Trophoblast cell (in vitro differentiated cells and primary cell): ENCODE measurements around the gene RAD51B.

ENCODE experiments used
- DNase-seq, 2 donors: peaks; one replicate each; pipeline ENCODE4 v3.0.0-alpha.2; 2016
- H2AFZ ChIP-seq: 2 replicates; pipeline ENCODE4 v1.6.1; 2013; ENCODE audit warnings: low read length, moderate library complexity, mild to moderate bottlenecking; ENCODE audit not compliant: insufficient read depth, poor library complexity
- H2AK5ac ChIP-seq: 2 replicates; pipeline ENCODE4 v1.6.1; 2013; ENCODE audit warnings: mild to moderate bottlenecking, low read length
- H2BK120ac ChIP-seq: 2 replicates; pipeline ENCODE4 v1.6.1; 2013; ENCODE audit warnings: low read length, mild to moderate bottlenecking, moderate library complexity; ENCODE audit not compliant: insufficient read depth, poor library complexity
- H2BK12ac ChIP-seq: 2 replicates; pipeline ENCODE4 v1.6.1; 2013; ENCODE audit warnings: mild to moderate bottlenecking, low read length, moderate library complexity
- H2BK5ac ChIP-seq: 2 replicates; pipeline ENCODE4 v1.6.1; 2013; ENCODE audit warnings: low read length, low read depth, moderate library complexity, mild to moderate bottlenecking; ENCODE audit not compliant: poor library complexity
- H3K14ac ChIP-seq: 2 replicates; pipeline ENCODE4 v1.6.1; 2013; ENCODE audit warnings: mild to moderate bottlenecking, low read length
- H3K18ac ChIP-seq: 2 replicates; pipeline ENCODE4 v1.6.1; 2013; ENCODE audit warnings: mild to moderate bottlenecking, low read length
- H3K23ac ChIP-seq: 2 replicates; pipeline ENCODE4 v1.6.1; 2013; ENCODE audit warnings: low read length
- H3K27ac ChIP-seq: 2 replicates; pipeline ENCODE4 v1.5.1; 2013; ENCODE audit warnings: low read depth, mild to moderate bottlenecking, inconsistent platforms, low read length, moderate library complexity
- H3K27me3 ChIP-seq: 2 replicates; pipeline ENCODE4 v1.6.1; 2013; ENCODE audit warnings: inconsistent platforms, mild to moderate bottlenecking, low read length, moderate library complexity; ENCODE audit not compliant: insufficient read depth
- H3K36me3 ChIP-seq, 2 experiments: 1 replicate in 1 of 2; 2 replicates in 1 of 2; pipeline ENCODE4 v1.6.1; 2013; ENCODE audit warnings: low read length in 2 of 2, mild to moderate bottlenecking in 2 of 2, moderate library complexity in 1 of 2; ENCODE audit not compliant: insufficient read depth in 2 of 2, control insufficient read depth in 1 of 2
- H3K4ac ChIP-seq: 2 replicates; pipeline ENCODE4 v1.6.1; 2013; ENCODE audit warnings: low read depth, mild to moderate bottlenecking, low read length, moderate library complexity
- H3K4me1 ChIP-seq, 2 experiments: 1 replicate in 1 of 2; 2 replicates in 1 of 2; pipeline ENCODE4 v1.6.1; 2013; ENCODE audit warnings: low read length in 2 of 2, mild to moderate bottlenecking in 2 of 2, moderate library complexity in 1 of 2; ENCODE audit not compliant: insufficient read depth in 2 of 2, control insufficient read depth in 1 of 2
- H3K4me2 ChIP-seq: 2 replicates; pipeline ENCODE4 v1.6.1; 2013; ENCODE audit warnings: inconsistent platforms, mild to moderate bottlenecking, low read length, moderate library complexity
- H3K4me3 ChIP-seq: 2 replicates; pipeline ENCODE4 v1.5.1; 2013; ENCODE audit warnings: mild to moderate bottlenecking, low read depth, low read length, inconsistent platforms
- H3K79me1 ChIP-seq: one replicate; pipeline ENCODE4 v1.6.1; 2013; ENCODE audit warnings: low read length
- H3K79me2 ChIP-seq: 2 replicates; pipeline ENCODE4 v1.6.1; 2013; ENCODE audit warnings: low read length, mild to moderate bottlenecking; ENCODE audit not compliant: control insufficient read depth, insufficient read depth, poor library complexity
- H3K9ac ChIP-seq: 2 replicates; pipeline ENCODE4 v1.6.1; 2013; ENCODE audit warnings: mild to moderate bottlenecking, low read length
- H3K9me3 ChIP-seq: 2 replicates; pipeline ENCODE4 v1.6.1; 2013; ENCODE audit warnings: low read depth, mild to moderate bottlenecking, control low read depth, inconsistent platforms, low read length; ENCODE audit not compliant: insufficient read depth
- H4K12ac ChIP-seq: 2 replicates; pipeline ENCODE4 v1.6.1; 2013; ENCODE audit warnings: low read depth, mild to moderate bottlenecking, low read length, moderate library complexity
- H4K8ac ChIP-seq: 2 replicates; pipeline ENCODE4 v1.6.1; 2013; ENCODE audit warnings: low read depth, mild to moderate bottlenecking, low read length, moderate library complexity
- H4K91ac ChIP-seq: one replicate; pipeline ENCODE4 v1.6.1; 2013; ENCODE audit warnings: low read depth, mild to moderate bottlenecking, low read length, moderate library complexity
- WGBS: extraction: QIAGEN DNeasy Blood & Tissue Kit; methylation state at CpG from one replicate; pipeline ENCODE4 v1.1.7; 2013; ENCODE audit warnings: missing lambda C conversion rate; ENCODE audit not compliant: insufficient read length, insufficient coverage; ENCODE audit errors: extremely low coverage; 5-methylcytosine and 5-hydroxymethylcytosine counted together

RAD51B gene

GRCh38 chr14:68655021-68655831 is 835.6 kb downstream of the RAD51B start:
- H3K18ac ChIP-seq, result peak overlapping the region; percentile 21
- peaks cover 5% of the 10 kb centered on the region for H3K79me2 ChIP-seq
- peak overlapping the region; percentile 65 for H2BK120ac ChIP-seq
- DNase-seq, result no peak
- peak overlapping the region; percentile 70 for H2AK5ac ChIP-seq
- H4K12ac ChIP-seq, result no peak overlapping the region
- WGBS, result no CpG with 5 or more reads among the region's 19 CpGs
- H3K9me3 ChIP-seq, result peaks cover 1% of the 10 kb centered on the region
- H3K9ac ChIP-seq, result no peak overlapping the region
- H2AFZ ChIP-seq, result peak overlapping the region; percentile 8
- no peak overlapping the region for H3K23ac ChIP-seq
- H3K36me3 ChIP-seq, result no peaks in the 10 kb centered on the region
- H3K4me2 ChIP-seq, result no peak overlapping the region
- peaks cover 44% of the 10 kb centered on the region for H3K79me1 ChIP-seq
- peak overlapping the region; percentile 83 for H4K91ac ChIP-seq
- H3K27ac ChIP-seq, result no peak overlapping the region
- peak overlapping the region; percentile 13 for H2BK5ac ChIP-seq
- H3K27me3 ChIP-seq, result no peaks in the 10 kb centered on the region
- peak overlapping the region; percentile 47 for H3K14ac ChIP-seq
- peak overlapping the region; percentile 82 for H2BK12ac ChIP-seq
- H3K4me3 ChIP-seq, result no peak overlapping the region
- H3K4me1 ChIP-seq, result peaks cover 42 to 46% of the 10 kb centered on the region in 2 experiments
- peak overlapping the region; percentile 25 for H3K4ac ChIP-seq
- peak overlapping the region; percentile 25 for H4K8ac ChIP-seq

GRCh38 chr14:68655911-68656316 is 836.3 kb downstream of the RAD51B start:
- no peak for DNase-seq
- H3K4ac ChIP-seq, result no peak overlapping the region
- peak overlapping the region; percentile 65 for H2BK120ac ChIP-seq
- no peak overlapping the region for H3K4me3 ChIP-seq
- peaks cover 1% of the 10 kb centered on the region for H3K9me3 ChIP-seq
- no CpG with 5 or more reads among the region's 1 CpG for WGBS
- H3K4me2 ChIP-seq, result no peak overlapping the region
- no peak overlapping the region for H2BK5ac ChIP-seq
- no peaks in the 10 kb centered on the region for H3K36me3 ChIP-seq
- no peak overlapping the region for H3K9ac ChIP-seq
- peak overlapping the region; percentile 53 for H3K14ac ChIP-seq
- H2AFZ ChIP-seq, result no peak overlapping the region
- H3K27me3 ChIP-seq, result no peaks in the 10 kb centered on the region
- peaks cover 42 to 46% of the 10 kb centered on the region in 2 experiments for H3K4me1 ChIP-seq
- H2AK5ac ChIP-seq, result no peak overlapping the region
- H3K79me1 ChIP-seq, result peaks cover 49% of the 10 kb centered on the region
- peak overlapping the region; percentile 25 for H4K8ac ChIP-seq
- peak overlapping the region; percentile 7 for H2BK12ac ChIP-seq
- H4K91ac ChIP-seq, result peak overlapping the region; percentile 83
- no peak overlapping the region for H4K12ac ChIP-seq
- H3K27ac ChIP-seq, result no peak overlapping the region
- peaks cover 5% of the 10 kb centered on the region for H3K79me2 ChIP-seq
- H3K23ac ChIP-seq, result no peak overlapping the region
- H3K18ac ChIP-seq, result no peak overlapping the region

- H3K9me3 ChIP-seq, result no peaks in the 10 kb centered on the region
- H3K9ac ChIP-seq, result no peak overlapping the region
- peaks cover 5% of the 10 kb centered on the region for H3K79me2 ChIP-seq
- no peak overlapping the region for H2BK5ac ChIP-seq
- no peak overlapping the region for H4K12ac ChIP-seq
- peaks cover 40 to 46% of the 10 kb centered on the region in 2 experiments for H3K4me1 ChIP-seq
- no peak overlapping the region for H3K23ac ChIP-seq
- peak overlapping the region; percentile 27 for H3K18ac ChIP-seq
- H3K27ac ChIP-seq, result no peak overlapping the region
- DNase-seq, result no peak
- peak overlapping the region; percentile 83 for H4K91ac ChIP-seq
- no peak overlapping the region for H2AFZ ChIP-seq
- peak overlapping the region; percentile 30 for H4K8ac ChIP-seq
- no peak overlapping the region for H3K4me3 ChIP-seq
- H3K27me3 ChIP-seq, result no peaks in the 10 kb centered on the region
- no peaks in the 10 kb centered on the region for H3K36me3 ChIP-seq
- peak overlapping the region; percentile 61 for H2BK120ac ChIP-seq
- H2BK12ac ChIP-seq, result peak overlapping the region; percentile 70
- H3K14ac ChIP-seq, result peak overlapping the region; percentile 49
- no peak overlapping the region for H3K4me2 ChIP-seq
- peak overlapping the region; percentile 59 for H2AK5ac ChIP-seq
- no CpG with 5 or more reads among the region's 8 CpGs for WGBS
- no peak overlapping the region for H3K4ac ChIP-seq
- peaks cover 47% of the 10 kb centered on the region for H3K79me1 ChIP-seq
These were observed 836.9 kb downstream of the RAD51B start for GRCh38 chr14:68656452-68656851.

- Histone ChIP-seq H2AFZ (no peak overlapping the region), H3K27ac (no peak overlapping the region), H3K4me2 (no peak overlapping the region), H3K23ac (no peak overlapping the region), H2BK120ac (peak overlapping the region; percentile 17), H2BK5ac (no peak overlapping the region), H2AK5ac (peak overlapping the region; percentile 14), H4K8ac (no peak overlapping the region), H3K18ac (peak overlapping the region; percentile 26), H3K79me1 (peaks cover 39% of the 10 kb centered on the region), H3K9ac (no peak overlapping the region), H4K91ac (peak overlapping the region; percentile 68), H3K79me2 (peaks cover 5% of the 10 kb centered on the region), H3K9me3 (no peaks in the 10 kb centered on the region), H2BK12ac (peak overlapping the region; percentile 53), H3K27me3 (no peaks in the 10 kb centered on the region), H3K4ac (no peak overlapping the region), H3K14ac (peak overlapping the region; percentile 40), H4K12ac (no peak overlapping the region), H3K4me1 (peaks cover 30 to 39% of the 10 kb centered on the region in 2 experiments), H3K36me3 (no peaks in the 10 kb centered on the region), H3K4me3 (no peak overlapping the region)
- WGBS, result no CpG with 5 or more reads among the region's 4 CpGs
- DNase-seq, result no peak
These were observed 837.9 kb downstream of the RAD51B start for GRCh38 chr14:68657300-68658028.
